ENCODE results near the gene SPATS2.
A peak's percentile ranks its signal among the peaks of the same experiment; 100 is the strongest.

The SPATS2 gene

DNA sequence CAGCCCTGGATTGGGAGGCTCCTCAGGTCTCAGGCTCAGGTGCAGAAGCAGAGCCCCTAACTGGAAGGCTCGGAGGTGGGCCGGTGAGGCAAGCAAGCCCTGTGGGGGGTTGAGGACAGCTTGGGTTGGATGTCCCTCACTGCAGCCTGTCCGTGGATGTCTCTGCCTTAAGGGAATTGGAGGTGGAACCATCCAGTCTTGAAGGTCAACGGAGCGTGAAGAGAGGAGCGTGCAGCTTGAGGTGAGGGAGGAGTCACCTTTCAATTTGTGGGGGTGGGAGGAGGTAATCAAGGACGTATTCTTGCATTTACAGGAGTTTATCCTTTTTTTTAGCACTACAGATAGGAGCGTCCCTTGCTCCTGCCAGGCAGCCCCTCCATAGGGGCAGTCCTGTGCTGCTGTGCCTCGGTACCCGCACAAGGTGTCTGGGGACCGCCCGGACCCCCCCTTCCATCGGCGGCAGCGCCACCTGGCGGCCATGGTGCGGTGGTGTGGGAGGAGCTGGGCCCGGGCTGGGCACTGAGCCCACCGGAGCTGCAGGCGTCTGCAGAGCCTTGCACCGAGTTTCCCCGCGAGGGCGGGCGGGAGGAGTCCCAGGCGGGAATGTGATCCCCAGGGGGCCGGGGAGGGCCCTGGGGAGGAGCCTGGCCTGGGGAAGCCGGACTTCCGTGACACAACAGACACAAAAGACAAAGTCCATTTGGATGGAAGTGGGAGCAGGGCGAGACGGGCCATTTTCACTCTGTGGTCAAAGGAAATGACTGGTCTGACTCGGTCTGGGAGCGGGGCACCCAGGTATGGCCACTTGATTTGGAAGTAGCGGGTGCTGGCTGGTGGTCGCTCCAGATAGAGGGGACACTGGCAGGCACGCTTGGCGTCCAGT lies 19.7 kb upstream of the SPATS2 start:
- TF ChIP-seq, protein P1, sequence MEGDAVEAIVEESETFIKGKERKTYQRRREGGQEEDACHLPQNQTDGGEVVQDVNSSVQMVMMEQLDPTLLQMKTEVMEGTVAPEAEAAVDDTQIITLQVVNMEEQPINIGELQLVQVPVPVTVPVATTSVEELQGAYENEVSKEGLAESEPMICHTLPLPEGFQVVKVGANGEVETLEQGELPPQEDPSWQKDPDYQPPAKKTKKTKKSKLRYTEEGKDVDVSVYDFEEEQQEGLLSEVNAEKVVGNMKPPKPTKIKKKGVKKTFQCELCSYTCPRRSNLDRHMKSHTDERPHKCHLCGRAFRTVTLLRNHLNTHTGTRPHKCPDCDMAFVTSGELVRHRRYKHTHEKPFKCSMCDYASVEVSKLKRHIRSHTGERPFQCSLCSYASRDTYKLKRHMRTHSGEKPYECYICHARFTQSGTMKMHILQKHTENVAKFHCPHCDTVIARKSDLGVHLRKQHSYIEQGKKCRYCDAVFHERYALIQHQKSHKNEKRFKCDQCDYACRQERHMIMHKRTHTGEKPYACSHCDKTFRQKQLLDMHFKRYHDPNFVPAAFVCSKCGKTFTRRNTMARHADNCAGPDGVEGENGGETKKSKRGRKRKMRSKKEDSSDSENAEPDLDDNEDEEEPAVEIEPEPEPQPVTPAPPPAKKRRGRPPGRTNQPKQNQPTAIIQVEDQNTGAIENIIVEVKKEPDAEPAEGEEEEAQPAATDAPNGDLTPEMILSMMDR (conservative IDR thresholded peaks at IDR 0.05; ENCODE audit: low read length): peak; percentile 79

DNA sequence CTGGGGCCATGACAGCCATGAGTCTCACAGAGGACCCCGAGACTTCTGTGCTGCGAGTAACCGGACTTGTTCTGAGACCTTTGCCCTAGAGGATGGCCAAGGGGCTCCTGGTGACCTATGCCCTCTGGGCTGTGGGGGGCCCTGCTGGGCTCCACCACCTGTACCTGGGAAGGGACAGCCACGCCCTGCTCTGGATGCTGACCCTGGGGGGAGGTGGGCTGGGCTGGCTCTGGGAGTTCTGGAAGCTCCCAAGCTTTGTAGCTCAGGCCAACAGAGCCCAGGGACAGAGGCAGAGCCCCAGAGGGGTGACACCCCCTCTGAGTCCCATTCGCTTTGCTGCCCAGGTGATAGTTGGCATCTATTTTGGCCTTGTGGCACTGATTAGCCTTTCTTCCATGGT lies 18.5 kb upstream of the SPATS2 start:
- TF ChIP-seq, protein P1 (conservative IDR thresholded peaks at IDR 0.05; ENCODE audit: low read length): no peak
- no peak for DNase-seq (ENCODE audit: low read depth)
- H3K4me3 ChIP-seq (ENCODE audit: low read length): no peak overlapping the region

More for the DNA sequence above, 19.7 kb upstream of the SPATS2 start:
- DNase-seq (ENCODE audit: low read depth): peak; percentile 74
- H3K4me3 ChIP-seq (ENCODE audit: low read length): peak overlapping the region; percentile 43

DNA sequence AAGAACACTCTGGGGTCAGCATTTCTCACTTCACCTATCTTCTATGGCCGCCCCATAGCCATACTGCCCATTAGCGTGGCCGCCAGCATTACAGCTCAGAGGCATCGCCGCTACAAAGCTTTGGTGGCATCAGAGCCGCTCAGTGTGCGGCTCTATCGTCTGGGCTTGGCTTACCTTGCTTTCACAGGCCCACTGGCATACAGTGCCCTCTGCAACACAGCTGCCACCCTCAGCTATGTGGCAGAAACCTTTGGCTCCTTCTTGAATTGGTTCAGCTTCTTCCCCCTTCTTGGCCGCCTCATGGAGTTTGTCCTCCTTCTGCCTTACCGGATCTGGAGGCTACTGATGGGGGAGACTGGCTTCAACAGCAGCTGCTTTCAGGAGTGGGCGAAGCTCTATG lies 18.0 kb upstream of the SPATS2 start:
- TF ChIP-seq, protein P1 (conservative IDR thresholded peaks at IDR 0.05; ENCODE audit: low read length): no peak
- no peak for DNase-seq (ENCODE audit: low read depth)
- no peak overlapping the region for H3K4me3 ChIP-seq (ENCODE audit: low read length)

DNA sequence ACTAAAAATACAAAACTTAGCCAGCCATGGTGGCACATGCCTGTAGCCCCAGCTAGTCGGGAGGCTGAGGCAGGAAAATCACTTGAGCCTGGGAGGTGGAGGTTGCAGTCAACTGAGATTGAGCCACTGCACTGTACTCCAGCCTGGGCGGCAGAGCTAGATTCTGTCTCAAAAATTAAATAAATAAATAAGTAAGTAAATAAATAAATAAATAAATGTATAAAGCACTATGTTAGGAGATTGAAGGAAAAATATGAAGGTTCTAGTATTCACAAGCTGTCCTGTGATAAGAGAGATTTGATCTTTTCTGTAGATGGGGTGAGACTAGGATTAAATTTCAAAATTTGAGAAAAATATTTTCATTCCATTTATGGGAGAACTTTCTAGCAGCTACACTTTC lies 14.9 kb upstream of the SPATS2 start:
- TF ChIP-seq, protein P1 (conservative IDR thresholded peaks at IDR 0.05; ENCODE audit: low read length): no peak
- H3K4me3 ChIP-seq (ENCODE audit: low read length): no peak overlapping the region
- no peak for DNase-seq (ENCODE audit: low read depth)

DNA sequence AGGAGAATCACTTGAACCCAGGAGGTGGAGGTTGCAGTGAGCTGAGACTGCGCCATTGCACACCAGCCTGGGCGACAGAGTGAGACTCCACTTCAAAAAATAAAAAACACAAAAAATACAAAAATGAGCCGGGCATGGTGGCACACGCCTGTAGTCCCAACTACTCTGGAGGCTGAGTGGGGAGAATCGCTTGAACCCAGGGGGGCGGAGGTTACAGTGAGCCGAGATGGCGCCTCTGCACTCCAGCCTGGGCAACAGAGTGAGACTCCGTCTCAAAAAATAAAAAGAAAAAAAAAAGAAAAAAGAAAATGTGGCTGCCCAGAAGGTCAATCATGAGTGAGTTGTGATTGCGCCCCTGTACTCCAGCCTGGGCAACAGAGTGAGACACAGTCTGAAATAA lies 11.3 kb upstream of the SPATS2 start:
- no peak overlapping the region for H3K4me3 ChIP-seq (ENCODE audit: low read length)
- TF ChIP-seq, protein P1 (conservative IDR thresholded peaks at IDR 0.05; ENCODE audit: low read length): no peak
- DNase-seq (ENCODE audit: low read depth): no peak

DNA sequence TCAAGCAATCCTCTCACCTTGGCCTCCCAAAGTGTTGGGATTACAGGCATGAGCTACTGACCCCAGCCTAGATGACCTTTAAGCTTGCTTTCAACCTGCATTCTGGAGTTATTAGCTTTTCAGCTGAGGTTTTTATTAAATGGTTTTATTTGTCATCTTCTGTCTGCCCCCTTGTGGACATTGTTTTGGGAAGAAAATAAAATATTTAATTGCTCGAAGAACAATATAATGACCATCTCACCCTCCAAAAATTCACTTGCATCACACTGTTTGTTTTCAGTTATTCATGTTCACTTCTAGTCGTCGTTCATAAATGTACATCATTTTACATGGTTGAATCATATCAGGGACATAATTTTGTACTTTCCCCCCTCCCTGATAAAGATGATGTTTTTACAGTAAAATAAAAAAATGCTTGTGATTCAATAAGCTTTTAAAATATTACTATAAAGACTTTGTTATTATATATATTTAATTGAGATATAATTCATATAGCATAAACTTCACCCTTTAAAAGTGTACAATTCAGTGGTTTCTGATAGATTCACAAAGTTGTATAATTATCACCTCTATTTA lies 10.1 kb upstream of the SPATS2 start:
- no peak overlapping the region for H3K4me3 ChIP-seq (ENCODE audit: low read length)
- DNase-seq (ENCODE audit: low read depth): peak; percentile 76
- TF ChIP-seq, protein P1 (conservative IDR thresholded peaks at IDR 0.05; ENCODE audit: low read length): peak; percentile 60
